ENCODE data around the gene DAZAP2.
"Not testable (repeated sequence)": the region's sequence is repeated elsewhere in the genome, so short reads cannot be mapped to it uniquely, and the experiment has no call there.

The DAZAP2 gene

GRCh38 chr12:51217133-51217967 is 21.3 kb upstream of the DAZAP2 start:
- no peak for DNase-seq (ENCODE audit: low read depth)

- DNase-seq (ENCODE audit: low read depth) = peak; percentile 51
Measured at GRCh38 chr12:51217968-51218606, 20.5 kb upstream of the DAZAP2 start, which contains the start of gene POU6F1. TSS of gene POU6F1 (minus strand) at chr12:51218062. CDS start at chr12:51206836, 11,226 bp downstream.

GRCh38 chr12:51218607-51219161 is 19.9 kb upstream of the DAZAP2 start:
- no peak for DNase-seq (ENCODE audit: low read depth)

GRCh38 chr12:51219322-51219721 is 19.3 kb upstream of the DAZAP2 start:
- DNase-seq (ENCODE audit: low read depth) = no peak

- not testable (repeated sequence) for DNase-seq (ENCODE audit: low read depth)
Measured at GRCh38 chr12:51219857-51220256, 18.8 kb upstream of the DAZAP2 start.

GRCh38 chr12:51222461-51222860 is 16.2 kb upstream of the DAZAP2 start:
- DNase-seq (ENCODE audit: low read depth) = no peak

GRCh38 chr12:51224625-51225024 is 14.0 kb upstream of the DAZAP2 start:
- DNase-seq (ENCODE audit: low read depth) = no peak

GRCh38 chr12:51225234-51225633 is 13.4 kb upstream of the DAZAP2 start:
- DNase-seq (ENCODE audit: low read depth) = no peak

GRCh38 chr12:51225771-51226170 is 12.9 kb upstream of the DAZAP2 start:
- no peak for DNase-seq (ENCODE audit: low read depth)

- DNase-seq (ENCODE audit: low read depth) = not testable (repeated sequence)
Measured at GRCh38 chr12:51227112-51227511, 11.5 kb upstream of the DAZAP2 start.

- no peak for DNase-seq (ENCODE audit: low read depth)
Measured at GRCh38 chr12:51227962-51228361, 10.7 kb upstream of the DAZAP2 start.

GRCh38 chr12:51229116-51229809 is 9.4 kb upstream of the DAZAP2 start:
- DNase-seq (ENCODE audit: low read depth) = no peak

GRCh38 chr12:51232642-51233041 is 6.0 kb upstream of the DAZAP2 start:
- no peak for DNase-seq (ENCODE audit: low read depth)

- DNase-seq (ENCODE audit: low read depth) = no peak
Measured at GRCh38 chr12:51234530-51234929, 4.1 kb upstream of the DAZAP2 start.

GRCh38 chr12:51238037-51238509 is 553 bp upstream of the DAZAP2 start:
- DNase-seq (ENCODE audit: low read depth) = no peak

- no peak for DNase-seq (ENCODE audit: low read depth)
Measured at GRCh38 chr12:51240971-51241370, 2.3 kb downstream of the DAZAP2 start.

- DNase-seq (ENCODE audit: low read depth) = no peak
Measured at GRCh38 chr12:51242120-51242519, 3.5 kb downstream of the DAZAP2 start.

GRCh38 chr12:51242876-51243275 is 4.2 kb downstream of the DAZAP2 start:
- no peak for DNase-seq (ENCODE audit: low read depth)

GRCh38 chr12:51244269-51244668 is 5.6 kb downstream of the DAZAP2 start:
- no peak for DNase-seq (ENCODE audit: low read depth)

GRCh38 chr12:51245476-51246253 is 7.0 kb downstream of the DAZAP2 start:
- DNase-seq (ENCODE audit: low read depth) = no peak

GRCh38 chr12:51246254-51246853 is 7.7 kb downstream of the DAZAP2 start:
- DNase-seq (ENCODE audit: low read depth) = no peak
